Type B pancreatic cell (in vitro differentiated cells): ENCODE results near the gene RGS10. TPM values are rescaled to one million over a fixed set of nuclear protein-coding genes. Genes with fewer than 3 reads are reported as not detected.

Experiments used
- DNase-seq: peaks from one replicate; pipeline ENCODE4 v3.0.0; 2021; ENCODE audit warnings: mixed read lengths; ENCODE audit not compliant: unreplicated experiment; ENCODE audit errors: extremely low spot score
- H3K27ac Mint-ChIP-seq: 2 replicates; pipeline ENCODE4 v1.8.0; 2021; ENCODE audit warnings: mild to moderate bottlenecking, mixed read lengths
- H3K27me3 Mint-ChIP-seq: 2 replicates; pipeline ENCODE4 v1.8.0; 2021; ENCODE audit warnings: mixed read lengths
- H3K36me3 Mint-ChIP-seq: 2 replicates; pipeline ENCODE4 v1.8.0; 2021; ENCODE audit warnings: mixed read lengths
- H3K4me1 Mint-ChIP-seq: one replicate; pipeline ENCODE4 v1.8.0; 2021; ENCODE audit warnings: mixed read lengths; ENCODE audit not compliant: unreplicated experiment
- H3K4me3 Mint-ChIP-seq: 2 replicates; pipeline ENCODE4 v1.8.0; 2021; ENCODE audit warnings: mild to moderate bottlenecking, mixed read lengths
- H3K9me3 Mint-ChIP-seq: 2 replicates; pipeline ENCODE4 v1.8.0; 2021; ENCODE audit warnings: mixed read lengths
- CTCF ChIP-seq: fragments of 200-600 bp; sonication (generic); conservative IDR thresholded peaks from 2 replicates; pipeline ENCODE4 v1.5.0; 2021; ENCODE audit warnings: antibody characterized with exemption, mild to moderate bottlenecking
- total RNA-seq: library from RNA; stranded (reverse); gene quantifications from 2 replicates; pipeline ENCODE4 v1.2.1, GENCODE V29; 2021; ENCODE audit warnings: low replicate concordance

RGS10 gene
- total RNA-seq, 1 donor from 2014 or later, result 10.2 TPM

- Mint-ChIP-seq H3K27me3 (no peaks in the 10 kb centered on the region), H3K4me1 (peaks cover 7% of the 10 kb centered on the region), H3K27ac (no peak overlapping the region), H3K36me3 (no peaks in the 10 kb centered on the region), H3K4me3 (no peak overlapping the region), H3K9me3 (no peaks in the 10 kb centered on the region)
- no peak for DNase-seq
- TF ChIP-seq CTCF, result no peak
Observed at GRCh38 chr10:119520283-119520682, 22.2 kb downstream of the RGS10 start.

GRCh38 chr10:119518936-119519335, 23.6 kb downstream of the RGS10 start:
- Mint-ChIP-seq H3K27me3 (no peaks in the 10 kb centered on the region), H3K27ac (no peak overlapping the region), H3K9me3 (no peaks in the 10 kb centered on the region), H3K36me3 (no peaks in the 10 kb centered on the region), H3K4me3 (no peak overlapping the region), H3K4me1 (peaks cover 14% of the 10 kb centered on the region)
- TF ChIP-seq CTCF, result no peak
- DNase-seq, result no peak

- Mint-ChIP-seq H3K9me3 (no peaks in the 10 kb centered on the region), H3K27ac (no peak overlapping the region), H3K4me3 (no peak overlapping the region), H3K27me3 (no peaks in the 10 kb centered on the region), H3K36me3 (no peaks in the 10 kb centered on the region), H3K4me1 (peaks cover 14% of the 10 kb centered on the region)
- no peak for TF ChIP-seq CTCF
- no peak for DNase-seq
Observed at GRCh38 chr10:119518176-119518575, 24.3 kb downstream of the RGS10 start.

- Mint-ChIP-seq H3K27ac (no peak overlapping the region), H3K9me3 (no peaks in the 10 kb centered on the region), H3K4me3 (no peak overlapping the region), H3K36me3 (no peaks in the 10 kb centered on the region), H3K4me1 (peaks cover 14% of the 10 kb centered on the region), H3K27me3 (no peaks in the 10 kb centered on the region)
- no peak for DNase-seq
- TF ChIP-seq CTCF, result no peak
Observed at GRCh38 chr10:119517235-119518141, 25.0 kb downstream of the RGS10 start.

GRCh38 chr10:119516381-119517234, 25.9 kb downstream of the RGS10 start:
- no peak for TF ChIP-seq CTCF
- Mint-ChIP-seq H3K4me1 (peaks cover 18% of the 10 kb centered on the region), H3K4me3 (no peak overlapping the region), H3K27ac (no peak overlapping the region), H3K9me3 (peaks cover 2% of the 10 kb centered on the region), H3K36me3 (no peaks in the 10 kb centered on the region), H3K27me3 (no peaks in the 10 kb centered on the region)
- no peak for DNase-seq
